Tibial nerve (tissue), 4 donors: ENCODE measurements around the gene BTBD19.

ENCODE experiments used
- EP300 ChIP-seq, 2 donors: sonication (generic); formaldehyde crosslinking; IDR thresholded peaks; one replicate each; pipeline ENCODE4 v1.6.1; 2017; ENCODE audit warnings: antibody characterized with exemption in 2 of 2, mild to moderate bottlenecking in 1 of 2
- POLR2A ChIP-seq, 2 donors: fragments of 450-650 bp; IDR thresholded peaks; one replicate each; pipeline ENCODE4 v1.6.1; 2017; ENCODE audit warnings: antibody characterized with exemption in 2 of 2, mild to moderate bottlenecking in 2 of 2, moderate library complexity in 2 of 2
- TF ChIP-seq, protein P1 (sequence below), 5 experiments: fragments of 200-600 bp in 3 of 5; fragments of 450-650 bp in 2 of 5; sonication (generic) in 3 of 5; IDR thresholded peaks; one replicate each; pipeline ENCODE4 v1.5.1; 2016 to 2019; ENCODE audit warnings: antibody characterized with exemption in 5 of 5, mild to moderate bottlenecking in 3 of 5, moderate library complexity in 2 of 5

- TF ChIP-seq POLR2A (IDR thresholded peaks at IDR 0.05) (no peak), EP300 (IDR thresholded peaks at IDR 0.05) (no peak)
- TF ChIP-seq, protein P1, sequence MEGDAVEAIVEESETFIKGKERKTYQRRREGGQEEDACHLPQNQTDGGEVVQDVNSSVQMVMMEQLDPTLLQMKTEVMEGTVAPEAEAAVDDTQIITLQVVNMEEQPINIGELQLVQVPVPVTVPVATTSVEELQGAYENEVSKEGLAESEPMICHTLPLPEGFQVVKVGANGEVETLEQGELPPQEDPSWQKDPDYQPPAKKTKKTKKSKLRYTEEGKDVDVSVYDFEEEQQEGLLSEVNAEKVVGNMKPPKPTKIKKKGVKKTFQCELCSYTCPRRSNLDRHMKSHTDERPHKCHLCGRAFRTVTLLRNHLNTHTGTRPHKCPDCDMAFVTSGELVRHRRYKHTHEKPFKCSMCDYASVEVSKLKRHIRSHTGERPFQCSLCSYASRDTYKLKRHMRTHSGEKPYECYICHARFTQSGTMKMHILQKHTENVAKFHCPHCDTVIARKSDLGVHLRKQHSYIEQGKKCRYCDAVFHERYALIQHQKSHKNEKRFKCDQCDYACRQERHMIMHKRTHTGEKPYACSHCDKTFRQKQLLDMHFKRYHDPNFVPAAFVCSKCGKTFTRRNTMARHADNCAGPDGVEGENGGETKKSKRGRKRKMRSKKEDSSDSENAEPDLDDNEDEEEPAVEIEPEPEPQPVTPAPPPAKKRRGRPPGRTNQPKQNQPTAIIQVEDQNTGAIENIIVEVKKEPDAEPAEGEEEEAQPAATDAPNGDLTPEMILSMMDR (IDR thresholded peaks at IDR 0.05), result no peak
Observed at GRCh38 chr1:44855742-44856141, 47.4 kb downstream of the BTBD19 start.
